ENCODE results near the gene AGPAT3. TPM values are rescaled to one million over a fixed set of nuclear protein-coding genes. Genes with fewer than 3 reads are reported as not detected.
A peak's percentile ranks its signal among the peaks of the same experiment; 100 is the strongest.

Gene AGPAT3
- total and polyA plus RNA-seq, 3 donors from 2014 or later = 64.5 to 77.5 (median 69.8) TPM

DNA sequence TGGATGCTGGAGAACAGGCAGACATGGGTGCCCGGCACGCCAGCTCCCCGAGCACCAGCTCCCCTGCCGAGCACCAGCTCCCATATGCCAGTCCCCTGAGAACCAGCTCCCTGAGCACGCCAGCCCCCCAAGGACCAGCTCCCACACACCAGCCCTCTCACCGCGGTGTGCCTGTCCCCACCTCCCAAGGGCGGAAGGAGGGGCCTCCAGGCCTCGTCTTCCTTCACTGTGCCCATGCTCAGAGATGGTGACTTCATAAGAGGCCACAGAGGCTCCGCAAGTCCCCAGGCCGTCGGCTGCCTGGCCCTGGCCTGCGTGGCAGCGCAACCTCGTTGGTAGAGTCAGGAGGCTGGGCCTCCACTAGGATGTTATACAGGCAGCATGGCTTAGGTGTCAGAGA lies 69.1 kb downstream of the AGPAT3 start:
- Histone ChIP-seq H3K4me1 (peaks cover 11% of the 10 kb centered on the region), H3K9me3 (no peaks in the 10 kb centered on the region), H3K4me3 (no peak overlapping the region), H3K27ac (no peak overlapping the region), H3K27me3 (no peaks in the 10 kb centered on the region), H3K36me3 (ENCODE audit: low read depth, missing control alignments) (no peaks in the 10 kb centered on the region)
- TF ChIP-seq POLR2A (IDR thresholded peaks at IDR 0.05) (no peak), CTCF (IDR thresholded peaks at IDR 0.05) (no peak)
- no peak for DNase-seq
- intact Hi-C loops (cut with DNase I; ENCODE audit: low total_unique reads) = no loop called here
- 87 to 95% methylated on average over 13 to 15 of the region's 15 CpGs for WGBS, 2 donors

DNA sequence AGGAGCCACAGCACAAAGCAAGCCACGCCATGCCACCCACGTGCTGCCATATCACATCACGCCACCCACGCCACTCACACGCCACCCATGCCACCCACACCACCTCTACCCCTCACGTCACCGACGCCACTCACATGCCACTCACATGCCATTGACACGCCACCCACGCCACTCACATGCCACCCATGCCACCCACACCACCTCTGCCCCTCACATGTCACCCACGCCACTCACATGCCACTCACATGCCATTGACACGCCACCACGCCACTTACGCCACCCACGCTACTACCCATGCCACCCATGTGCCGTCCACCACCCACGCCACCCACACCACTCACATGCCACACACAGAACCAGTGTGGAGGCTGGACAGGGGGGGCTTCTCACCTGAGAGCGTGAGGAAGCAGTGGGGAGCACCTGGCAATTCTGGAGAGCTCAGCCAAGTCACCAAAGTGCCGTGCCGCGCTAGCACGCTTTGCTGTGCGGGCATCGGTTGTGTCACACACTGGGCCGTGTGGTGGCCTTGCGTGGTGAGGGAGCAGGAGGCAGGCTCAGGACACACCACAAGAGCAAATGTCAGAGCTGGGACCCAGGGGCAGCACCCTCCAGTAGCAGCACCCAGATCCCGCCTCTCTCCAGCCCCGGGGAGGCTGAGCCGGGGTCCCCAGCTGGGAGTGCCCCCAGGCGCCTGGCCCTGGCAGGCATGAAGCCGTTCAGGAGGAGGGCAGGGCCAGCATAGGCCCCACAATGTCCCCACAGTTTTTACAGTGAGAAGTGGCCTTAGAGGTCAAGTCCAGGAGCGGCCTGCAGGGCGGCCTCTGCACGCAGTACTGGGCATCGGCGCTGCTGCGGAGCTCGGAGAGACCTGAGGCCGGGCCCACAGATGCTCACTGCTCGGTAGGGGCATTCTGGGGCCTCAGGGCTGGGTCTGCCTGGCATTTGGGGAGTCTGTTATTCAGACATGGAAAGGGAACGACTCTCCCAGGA lies 70.0 kb downstream of the AGPAT3 start:
- Histone ChIP-seq H3K4me3 (no peak overlapping the region), H3K36me3 (ENCODE audit: low read depth, missing control alignments) (no peaks in the 10 kb centered on the region), H3K9me3 (no peaks in the 10 kb centered on the region), H3K27ac (no peak overlapping the region), H3K4me1 (peaks cover 11% of the 10 kb centered on the region), H3K27me3 (no peaks in the 10 kb centered on the region)
- 93 to 94% methylated on average over 29 to 41 of the region's 41 CpGs for WGBS, 2 donors
- intact Hi-C loops (cut with DNase I; ENCODE audit: low total_unique reads) = no loop called here
- no peak for TF ChIP-seq POLR2A (IDR thresholded peaks at IDR 0.05)
- peak in 1 of 3 experiments; percentile 7 for TF ChIP-seq CTCF (IDR thresholded peaks at IDR 0.05)
- no peak for DNase-seq

- Histone ChIP-seq H3K27me3 (no peaks in the 10 kb centered on the region), H3K4me1 (peaks cover 11% of the 10 kb centered on the region), H3K9me3 (no peaks in the 10 kb centered on the region), H3K36me3 (ENCODE audit: low read depth, missing control alignments) (no peaks in the 10 kb centered on the region), H3K27ac (no peak overlapping the region), H3K4me3 (no peak overlapping the region)
- intact Hi-C loops (cut with DNase I; ENCODE audit: low total_unique reads) = no loop called here
- 69 to 76% methylated on average over 14 to 15 of the region's 15 CpGs for WGBS, 2 donors
- TF ChIP-seq POLR2A (IDR thresholded peaks at IDR 0.05) = no peak
- no peak for TF ChIP-seq CTCF (IDR thresholded peaks at IDR 0.05)
- no peak for DNase-seq
Measured at GRCh38 chr21:43935711-43936110, 70.7 kb downstream of the AGPAT3 start.

- Histone ChIP-seq H3K9me3 (no peaks in the 10 kb centered on the region), H3K4me1 (peaks cover 11% of the 10 kb centered on the region), H3K27ac (peak overlapping the region in 1 of 2 donors; percentile 28), H3K36me3 (ENCODE audit: low read depth, missing control alignments) (no peaks in the 10 kb centered on the region), H3K4me3 (no peak overlapping the region), H3K27me3 (no peaks in the 10 kb centered on the region)
- peak; percentile 55 for DNase-seq
- intact Hi-C loops (cut with DNase I; ENCODE audit: low total_unique reads) = no loop called here
- WGBS, 2 donors = 46 to 68% methylated on average over 18 to 25 of the region's 25 CpGs
- no peak for TF ChIP-seq POLR2A (IDR thresholded peaks at IDR 0.05)
Measured at GRCh38 chr21:43936247-43936967, 71.4 kb downstream of the AGPAT3 start.

Data from testis (tissue), 3 donors.